HG03342 (cell line): ENCODE data around the gene NCS1.
"Not testable (repeated sequence)": the region's sequence is repeated elsewhere in the genome, so short reads cannot be mapped to it uniquely, and the experiment has no call there.

Source experiments
- ATAC-seq: cut with Tn5 transposase; IDR thresholded peaks from one replicate; pipeline ENCODE4 v1.9.1; 2021; ENCODE audit warnings: mild to moderate bottlenecking, moderate library complexity; ENCODE audit not compliant: unreplicated experiment

Gene NCS1

GRCh38 chr9:130235558-130236435 lies 63.6 kb downstream of the NCS1 start:
- ATAC-seq, result no peak

GRCh38 chr9:130236436-130236985 lies 64.3 kb downstream of the NCS1 start:
- no peak for ATAC-seq

GRCh38 chr9:130237076-130237475 lies 64.9 kb downstream of the NCS1 start:
- ATAC-seq, result no peak

GRCh38 chr9:130237763-130238524 lies 65.7 kb downstream of the NCS1 start:
- ATAC-seq, result no peak

GRCh38 chr9:130239363-130239695 lies 67.1 kb downstream of the NCS1 start:
- ATAC-seq, result no peak

GRCh38 chr9:130239741-130240241 lies 67.6 kb downstream of the NCS1 start:
- peak; percentile 50 for ATAC-seq

- ATAC-seq, result peak; percentile 38
Measured at GRCh38 chr9:130240410-130241197, 68.4 kb downstream of the NCS1 start.

GRCh38 chr9:130241198-130241535 lies 69.0 kb downstream of the NCS1 start:
- no peak for ATAC-seq

GRCh38 chr9:130242270-130243014 lies 70.2 kb downstream of the NCS1 start:
- no peak for ATAC-seq

- ATAC-seq, result no peak
Measured at GRCh38 chr9:130243015-130243881, 71.0 kb downstream of the NCS1 start.

- ATAC-seq, result no peak
Measured at GRCh38 chr9:130243882-130244170, 71.6 kb downstream of the NCS1 start.

- no peak for ATAC-seq
Measured at GRCh38 chr9:130244548-130245165, 72.5 kb downstream of the NCS1 start.

GRCh38 chr9:130245474-130245873 lies 73.3 kb downstream of the NCS1 start:
- no peak for ATAC-seq

GRCh38 chr9:130246126-130246525 lies 73.9 kb downstream of the NCS1 start:
- no peak for ATAC-seq

GRCh38 chr9:130254747-130255630 lies 82.8 kb downstream of the NCS1 start:
- ATAC-seq, result no peak

GRCh38 chr9:130255631-130256134 lies 83.5 kb downstream of the NCS1 start:
- no peak for ATAC-seq

- no peak for ATAC-seq
Measured at GRCh38 chr9:130256644-130257043, 84.4 kb downstream of the NCS1 start.

- ATAC-seq, result not testable (repeated sequence)
Measured at GRCh38 chr9:130258137-130258536, 85.9 kb downstream of the NCS1 start.
